Ascending aorta (tissue), 2 donors: ENCODE measurements around the gene RASGRF2. TPM values are rescaled to one million over a fixed set of nuclear protein-coding genes. Genes with fewer than 3 reads are reported as not detected.

Experiments
- DNase-seq, 2 donors: peaks; one replicate each; pipeline ENCODE4 v3.0.0-alpha.2; 2019; ENCODE audit warnings: low spot score in 2 of 2
- H3K27ac ChIP-seq, 2 donors: fragments of 200-600 bp; sonication (generic); one replicate each; pipeline ENCODE4 v1.5.1; 2016 to 2017; ENCODE audit warnings: mild to moderate bottlenecking in 1 of 2
- H3K27me3 ChIP-seq: fragments of 200-600 bp; sonication (generic); one replicate; pipeline ENCODE4 v1.5.1; 2017
- H3K36me3 ChIP-seq, 2 donors: fragments of 200-600 bp; sonication (generic); one replicate each; pipeline ENCODE4 v1.5.1; 2016
- H3K4me1 ChIP-seq, 2 donors: fragments of 200-600 bp; sonication (generic); one replicate each; pipeline ENCODE4 v1.5.1; 2016 to 2017; ENCODE audit warnings: mild to moderate bottlenecking in 1 of 2
- H3K4me3 ChIP-seq, 2 donors: fragments of 200-600 bp; sonication (generic); one replicate each; pipeline ENCODE4 v1.5.1; 2016 to 2017; ENCODE audit warnings: mild to moderate bottlenecking in 1 of 2
- H3K9me3 ChIP-seq, 2 donors: fragments of 200-600 bp; sonication (generic); one replicate each; pipeline ENCODE4 v1.5.1; 2016
- intact Hi-C: fragments of 100-400 bp; cut with DNase I; formaldehyde crosslinking; loops from one replicate; pipeline ENCODE4 v1.15.1; 2023
- total RNA-seq: library from RNA; depleted of rRNA; stranded (reverse); fragments of >200 nt; gene quantifications from one replicate; pipeline ENCODE4 v1.1.0, GENCODE V29; 2016
- TF ChIP-seq, protein P1 (sequence below), 3 experiments: fragments of 200-600 bp in 2 of 3; fragments of 450-650 bp in 1 of 3; sonication (generic) in 2 of 3; IDR thresholded peaks; one replicate each; pipeline ENCODE4 v1.5.1; 2016 to 2019; ENCODE audit warnings: antibody characterized with exemption in 3 of 3, mild to moderate bottlenecking in 1 of 3, moderate library complexity in 1 of 3

RASGRF2 gene
- total RNA-seq, 1 donor from 2014 or later = 16.9 TPM

DNA sequence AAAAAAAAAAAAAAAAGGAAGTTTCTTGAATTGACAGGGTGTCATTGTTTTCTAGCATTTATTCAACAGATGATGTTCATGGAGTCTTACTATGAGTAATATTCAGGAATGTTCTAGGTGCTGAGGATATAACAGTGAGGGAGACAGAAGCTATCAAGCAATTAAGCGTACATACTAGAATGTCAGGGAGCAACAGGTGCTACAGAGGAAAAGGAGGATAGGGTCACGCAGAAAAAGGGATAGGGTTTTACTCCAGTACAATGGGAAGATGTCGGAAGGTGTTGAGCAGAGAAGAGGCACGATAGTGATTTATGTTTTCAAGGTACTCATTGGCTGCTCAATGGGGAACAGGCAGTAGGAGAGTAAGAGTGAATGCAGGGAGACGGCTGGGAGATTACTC is 6.6 kb upstream of the RASGRF2 start:
- Histone ChIP-seq H3K27me3 (no peaks in the 10 kb centered on the region), H3K9me3 (no peaks in the 10 kb centered on the region), H3K4me3 (no peak overlapping the region), H3K36me3 (no peaks in the 10 kb centered on the region), H3K27ac (no peak overlapping the region), H3K4me1 (no peaks in the 10 kb centered on the region)
- no peak for DNase-seq
- TF ChIP-seq, protein P1, sequence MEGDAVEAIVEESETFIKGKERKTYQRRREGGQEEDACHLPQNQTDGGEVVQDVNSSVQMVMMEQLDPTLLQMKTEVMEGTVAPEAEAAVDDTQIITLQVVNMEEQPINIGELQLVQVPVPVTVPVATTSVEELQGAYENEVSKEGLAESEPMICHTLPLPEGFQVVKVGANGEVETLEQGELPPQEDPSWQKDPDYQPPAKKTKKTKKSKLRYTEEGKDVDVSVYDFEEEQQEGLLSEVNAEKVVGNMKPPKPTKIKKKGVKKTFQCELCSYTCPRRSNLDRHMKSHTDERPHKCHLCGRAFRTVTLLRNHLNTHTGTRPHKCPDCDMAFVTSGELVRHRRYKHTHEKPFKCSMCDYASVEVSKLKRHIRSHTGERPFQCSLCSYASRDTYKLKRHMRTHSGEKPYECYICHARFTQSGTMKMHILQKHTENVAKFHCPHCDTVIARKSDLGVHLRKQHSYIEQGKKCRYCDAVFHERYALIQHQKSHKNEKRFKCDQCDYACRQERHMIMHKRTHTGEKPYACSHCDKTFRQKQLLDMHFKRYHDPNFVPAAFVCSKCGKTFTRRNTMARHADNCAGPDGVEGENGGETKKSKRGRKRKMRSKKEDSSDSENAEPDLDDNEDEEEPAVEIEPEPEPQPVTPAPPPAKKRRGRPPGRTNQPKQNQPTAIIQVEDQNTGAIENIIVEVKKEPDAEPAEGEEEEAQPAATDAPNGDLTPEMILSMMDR (IDR thresholded peaks at IDR 0.05) = no peak
- intact Hi-C loops = no loop called here

DNA sequence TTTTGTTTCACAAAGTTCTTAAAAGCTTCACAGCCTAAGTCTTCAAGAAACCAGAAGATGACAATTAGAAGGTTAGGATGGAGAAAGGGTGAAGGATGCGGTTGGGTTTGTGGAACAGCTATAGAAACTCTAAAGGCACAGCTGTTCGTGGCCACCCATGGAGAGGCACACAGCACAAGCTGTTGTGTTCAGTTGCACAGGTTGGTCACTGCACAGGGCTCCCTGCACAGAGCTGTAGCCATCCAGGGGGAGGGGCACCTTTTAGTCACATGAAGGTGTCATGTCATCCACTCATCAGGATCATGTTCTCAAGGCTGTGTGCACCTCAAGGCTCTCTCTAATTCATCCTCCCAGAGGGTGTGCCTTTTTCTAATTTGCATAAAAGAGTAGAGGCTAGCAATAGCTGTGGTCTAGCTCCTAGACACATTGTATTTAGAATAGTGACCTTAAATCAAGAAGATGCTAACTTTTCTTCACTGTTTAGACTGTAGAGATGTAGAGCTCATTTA is 5.0 kb upstream of the RASGRF2 start:
- Histone ChIP-seq H3K27ac (no peak overlapping the region), H3K27me3 (no peaks in the 10 kb centered on the region), H3K4me1 (no peaks in the 10 kb centered on the region), H3K4me3 (no peak overlapping the region), H3K9me3 (no peaks in the 10 kb centered on the region), H3K36me3 (no peaks in the 10 kb centered on the region)
- intact Hi-C loops = no loop called here
- no peak for DNase-seq
- TF ChIP-seq, protein P1 (IDR thresholded peaks at IDR 0.05) = no peak

DNA sequence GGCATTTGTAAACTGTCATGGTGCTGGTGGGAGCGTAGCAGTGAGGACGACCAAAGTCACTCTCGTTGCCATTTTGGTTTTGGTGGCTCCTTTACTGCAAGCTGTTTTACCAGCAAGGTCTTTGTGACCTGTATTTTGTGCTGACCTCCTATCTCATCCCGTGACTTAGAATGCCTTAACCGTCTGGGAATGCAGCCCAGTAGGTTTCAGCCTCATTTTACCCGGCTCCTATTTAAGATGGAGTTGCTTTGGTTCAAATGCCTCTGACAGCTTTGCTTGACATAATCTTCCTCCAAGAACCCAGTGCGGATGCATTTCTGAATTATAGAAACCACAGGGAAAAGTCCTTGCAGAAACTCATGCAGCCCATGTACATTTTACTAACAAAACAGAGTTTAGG is 3.9 kb upstream of the RASGRF2 start:
- no peak for DNase-seq
- Histone ChIP-seq H3K4me1 (no peaks in the 10 kb centered on the region), H3K9me3 (no peaks in the 10 kb centered on the region), H3K27ac (no peak overlapping the region), H3K4me3 (peak overlapping the region; percentile 18 to 46), H3K27me3 (no peaks in the 10 kb centered on the region), H3K36me3 (no peaks in the 10 kb centered on the region)
- TF ChIP-seq, protein P1 (IDR thresholded peaks at IDR 0.05) = no peak
- intact Hi-C loops = no loop called here

DNA sequence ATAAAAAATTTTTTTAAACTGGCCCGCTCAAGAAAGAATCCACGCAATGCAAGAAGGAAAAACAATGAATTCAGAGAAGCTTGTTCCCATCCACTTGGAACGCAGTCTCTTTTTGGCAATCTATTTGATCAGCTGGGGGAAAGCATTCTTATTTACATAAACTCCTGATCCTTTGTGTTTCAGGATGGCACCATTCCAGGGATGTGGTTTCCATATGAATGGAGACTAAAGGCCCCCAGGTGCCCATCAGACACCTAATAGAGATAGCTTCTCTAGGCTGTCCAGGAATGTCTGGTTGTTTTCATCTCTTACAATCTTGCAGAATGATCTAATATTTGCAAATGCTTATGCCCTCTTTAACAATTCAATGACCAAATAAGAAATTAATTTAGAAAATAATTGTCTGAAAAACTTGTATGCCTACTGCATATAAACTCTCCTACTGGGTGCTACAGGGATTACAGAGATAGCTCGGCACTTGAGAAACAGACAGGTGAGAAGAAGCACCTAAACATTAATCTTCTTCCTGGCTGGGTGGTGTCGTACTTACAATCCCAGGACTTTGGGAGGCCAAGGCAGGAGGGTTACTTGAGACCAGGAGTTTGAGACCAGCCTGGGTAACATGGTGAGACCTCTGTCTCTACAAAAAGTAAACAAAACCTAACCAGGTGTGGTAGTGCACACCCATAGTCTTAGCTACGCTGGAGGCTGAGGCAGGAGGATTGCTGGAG is 3.0 kb upstream of the RASGRF2 start:
- Histone ChIP-seq H3K4me3 (no peak overlapping the region), H3K27ac (no peak overlapping the region), H3K9me3 (no peaks in the 10 kb centered on the region), H3K36me3 (no peaks in the 10 kb centered on the region), H3K27me3 (no peaks in the 10 kb centered on the region), H3K4me1 (no peaks in the 10 kb centered on the region)
- no peak for DNase-seq
- TF ChIP-seq, protein P1 (IDR thresholded peaks at IDR 0.05) = no peak
- intact Hi-C loops = no loop called here

DNA sequence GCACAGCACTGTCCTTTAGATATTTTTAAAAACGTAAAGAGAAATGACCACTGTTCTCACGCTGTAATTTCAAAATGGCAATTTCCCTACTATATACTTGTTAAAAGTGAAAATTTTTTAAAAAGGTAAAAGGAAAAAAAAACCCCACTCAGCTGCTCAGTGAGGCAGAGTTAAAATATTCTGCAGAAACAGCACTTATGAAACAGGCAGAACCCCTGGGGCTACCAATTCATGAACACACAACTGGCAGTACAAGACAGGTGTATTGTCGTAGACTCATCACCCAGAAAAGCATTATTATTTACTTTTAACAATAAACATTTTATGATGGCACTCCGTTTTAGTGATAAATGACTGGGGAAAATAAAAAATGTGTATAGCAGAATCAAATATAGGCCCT is 1.5 kb upstream of the RASGRF2 start:
- TF ChIP-seq, protein P1 (IDR thresholded peaks at IDR 0.05) = no peak
- Histone ChIP-seq H3K4me1 (no peaks in the 10 kb centered on the region), H3K4me3 (no peak overlapping the region), H3K27me3 (no peaks in the 10 kb centered on the region), H3K9me3 (no peaks in the 10 kb centered on the region), H3K36me3 (no peaks in the 10 kb centered on the region), H3K27ac (no peak overlapping the region)
- intact Hi-C loops = no loop called here
- no peak for DNase-seq
